ENCODE measurements around the gene NDUFB1.
A peak's percentile ranks its signal among the peaks of the same experiment; 100 is the strongest.

NDUFB1 gene

DNA sequence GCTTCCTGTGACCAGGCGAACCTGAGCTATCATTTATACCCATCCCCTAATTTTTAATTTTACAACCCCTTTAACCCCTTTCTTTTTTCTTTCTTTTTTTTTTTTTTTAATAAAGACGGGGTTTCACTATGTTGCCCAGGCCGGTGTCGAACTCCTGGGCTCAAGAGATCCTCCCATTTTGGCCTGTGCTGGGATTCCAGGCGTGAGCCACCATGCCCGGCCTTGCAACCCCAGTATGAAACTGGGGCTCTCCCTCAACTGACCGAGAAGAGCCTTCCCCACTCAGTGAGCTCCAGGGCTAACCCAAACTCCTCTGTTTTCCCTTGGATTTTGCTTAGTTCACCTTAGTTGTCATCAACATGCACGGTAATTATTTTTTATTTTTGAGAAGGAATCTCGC lies 1.3 kb upstream of the NDUFB1 start:
- Mint-ChIP-seq H3K4me1 (peaks cover 25% of the 10 kb centered on the region), H3K4me3 (peak overlapping the region; percentile 96 to 100 (median 100)), H3K27me3 (ENCODE audit: low read depth) (no peaks in the 10 kb centered on the region), H3K9me3 (no peaks in the 10 kb centered on the region), H3K36me3 (ENCODE audit: low read depth) (peaks cover 33% of the 10 kb centered on the region), H3K27ac (peak overlapping the region; percentile 99 to 100 (median 100))
- TF ChIP-seq, protein P1, sequence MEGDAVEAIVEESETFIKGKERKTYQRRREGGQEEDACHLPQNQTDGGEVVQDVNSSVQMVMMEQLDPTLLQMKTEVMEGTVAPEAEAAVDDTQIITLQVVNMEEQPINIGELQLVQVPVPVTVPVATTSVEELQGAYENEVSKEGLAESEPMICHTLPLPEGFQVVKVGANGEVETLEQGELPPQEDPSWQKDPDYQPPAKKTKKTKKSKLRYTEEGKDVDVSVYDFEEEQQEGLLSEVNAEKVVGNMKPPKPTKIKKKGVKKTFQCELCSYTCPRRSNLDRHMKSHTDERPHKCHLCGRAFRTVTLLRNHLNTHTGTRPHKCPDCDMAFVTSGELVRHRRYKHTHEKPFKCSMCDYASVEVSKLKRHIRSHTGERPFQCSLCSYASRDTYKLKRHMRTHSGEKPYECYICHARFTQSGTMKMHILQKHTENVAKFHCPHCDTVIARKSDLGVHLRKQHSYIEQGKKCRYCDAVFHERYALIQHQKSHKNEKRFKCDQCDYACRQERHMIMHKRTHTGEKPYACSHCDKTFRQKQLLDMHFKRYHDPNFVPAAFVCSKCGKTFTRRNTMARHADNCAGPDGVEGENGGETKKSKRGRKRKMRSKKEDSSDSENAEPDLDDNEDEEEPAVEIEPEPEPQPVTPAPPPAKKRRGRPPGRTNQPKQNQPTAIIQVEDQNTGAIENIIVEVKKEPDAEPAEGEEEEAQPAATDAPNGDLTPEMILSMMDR (IDR thresholded peaks at IDR 0.05; ENCODE audit: unreplicated experiment in 3 of 3): no peak

DNA sequence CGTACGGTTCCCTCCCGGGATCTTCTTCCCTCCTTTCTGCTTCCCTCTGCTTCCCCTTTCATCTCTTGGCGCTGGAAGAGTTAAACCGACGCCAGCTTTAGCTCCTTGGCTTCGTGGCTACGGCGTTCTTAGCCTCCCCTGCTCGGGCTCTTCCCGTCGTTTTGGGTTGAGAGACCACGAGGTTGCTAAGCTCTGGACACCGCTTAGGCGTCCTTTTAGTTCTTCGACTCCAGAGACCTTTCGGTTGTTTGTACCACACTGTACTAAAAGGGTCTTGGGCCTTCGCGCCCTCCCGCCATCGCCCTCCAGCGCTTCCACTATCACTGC lies 808 bp upstream of the NDUFB1 start:
- peaks cover 25% of the 10 kb centered on the region for H3K4me1 Mint-ChIP-seq
- TF ChIP-seq, protein P1 (IDR thresholded peaks at IDR 0.05; ENCODE audit: unreplicated experiment in 3 of 3): no peak
- H3K4me3 Mint-ChIP-seq: peak overlapping the region; percentile 96 to 100 (median 100)
- H3K27ac Mint-ChIP-seq: peak overlapping the region; percentile 99 to 100 (median 100)
- no peaks in the 10 kb centered on the region for H3K9me3 Mint-ChIP-seq
- peaks cover 29% of the 10 kb centered on the region for H3K36me3 Mint-ChIP-seq (ENCODE audit: low read depth)
- H3K27me3 Mint-ChIP-seq (ENCODE audit: low read depth): no peaks in the 10 kb centered on the region

DNA sequence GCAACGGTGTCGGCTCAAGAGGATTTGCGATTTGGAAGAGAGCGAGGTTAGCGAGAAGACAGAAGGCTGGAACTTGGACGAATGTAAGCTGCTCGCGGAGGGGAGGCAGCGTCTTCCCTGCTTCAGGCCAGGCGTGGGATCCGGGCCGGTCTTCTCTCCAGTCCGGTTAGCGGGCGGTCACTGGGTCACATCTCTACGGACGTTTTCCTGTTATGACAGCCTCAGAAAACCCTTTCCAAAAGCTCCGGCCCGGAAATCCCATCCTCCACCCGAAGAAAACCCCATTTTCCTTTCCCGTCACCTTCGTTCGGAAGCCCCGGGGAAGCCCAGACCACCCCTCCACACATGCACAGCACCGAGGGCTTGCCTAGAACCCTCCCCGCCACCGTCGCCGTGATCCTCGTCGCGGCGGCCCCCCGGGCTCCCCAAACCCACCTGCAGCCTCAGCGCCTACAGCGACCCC lies 268 bp downstream of the NDUFB1 start:
- H3K36me3 Mint-ChIP-seq (ENCODE audit: low read depth): peaks cover 29% of the 10 kb centered on the region
- H3K27ac Mint-ChIP-seq: peak overlapping the region; percentile 99 to 100 (median 100)
- TF ChIP-seq, protein P1 (IDR thresholded peaks at IDR 0.05; ENCODE audit: unreplicated experiment in 3 of 3): no peak
- H3K9me3 Mint-ChIP-seq: no peaks in the 10 kb centered on the region
- peaks cover 25% of the 10 kb centered on the region for H3K4me1 Mint-ChIP-seq
- H3K27me3 Mint-ChIP-seq (ENCODE audit: low read depth): no peaks in the 10 kb centered on the region
- H3K4me3 Mint-ChIP-seq: peak overlapping the region; percentile 96 to 100 (median 100)

DNA sequence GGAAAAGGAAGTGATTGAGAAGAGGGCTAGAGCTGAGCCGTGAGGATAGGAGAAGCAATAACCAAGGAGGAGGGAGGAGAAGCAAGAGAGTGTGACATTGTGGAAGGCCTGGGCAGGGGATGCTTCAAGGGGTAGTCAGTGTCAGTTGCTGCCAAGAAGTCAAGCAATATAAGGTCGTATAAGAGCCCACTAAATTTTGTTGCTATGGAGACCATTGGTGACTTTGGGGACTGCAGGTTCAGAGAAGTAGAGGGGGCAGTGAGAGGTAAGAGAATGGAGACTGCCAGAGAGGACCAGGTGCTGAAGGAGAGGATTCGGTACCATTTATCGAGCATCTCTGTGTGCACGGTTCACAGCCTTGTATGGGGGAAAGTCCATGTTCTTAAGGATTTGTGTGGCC lies 12.0 kb downstream of the NDUFB1 start:
- no peaks in the 10 kb centered on the region for H3K27me3 Mint-ChIP-seq (ENCODE audit: low read depth)
- no peaks in the 10 kb centered on the region for H3K36me3 Mint-ChIP-seq (ENCODE audit: low read depth)
- no peak overlapping the region for H3K4me3 Mint-ChIP-seq
- TF ChIP-seq, protein P1 (IDR thresholded peaks at IDR 0.05; ENCODE audit: unreplicated experiment in 3 of 3): no peak
- no peak overlapping the region for H3K27ac Mint-ChIP-seq
- no peaks in the 10 kb centered on the region for H3K9me3 Mint-ChIP-seq
- H3K4me1 Mint-ChIP-seq: peaks cover 14% of the 10 kb centered on the region

DNA sequence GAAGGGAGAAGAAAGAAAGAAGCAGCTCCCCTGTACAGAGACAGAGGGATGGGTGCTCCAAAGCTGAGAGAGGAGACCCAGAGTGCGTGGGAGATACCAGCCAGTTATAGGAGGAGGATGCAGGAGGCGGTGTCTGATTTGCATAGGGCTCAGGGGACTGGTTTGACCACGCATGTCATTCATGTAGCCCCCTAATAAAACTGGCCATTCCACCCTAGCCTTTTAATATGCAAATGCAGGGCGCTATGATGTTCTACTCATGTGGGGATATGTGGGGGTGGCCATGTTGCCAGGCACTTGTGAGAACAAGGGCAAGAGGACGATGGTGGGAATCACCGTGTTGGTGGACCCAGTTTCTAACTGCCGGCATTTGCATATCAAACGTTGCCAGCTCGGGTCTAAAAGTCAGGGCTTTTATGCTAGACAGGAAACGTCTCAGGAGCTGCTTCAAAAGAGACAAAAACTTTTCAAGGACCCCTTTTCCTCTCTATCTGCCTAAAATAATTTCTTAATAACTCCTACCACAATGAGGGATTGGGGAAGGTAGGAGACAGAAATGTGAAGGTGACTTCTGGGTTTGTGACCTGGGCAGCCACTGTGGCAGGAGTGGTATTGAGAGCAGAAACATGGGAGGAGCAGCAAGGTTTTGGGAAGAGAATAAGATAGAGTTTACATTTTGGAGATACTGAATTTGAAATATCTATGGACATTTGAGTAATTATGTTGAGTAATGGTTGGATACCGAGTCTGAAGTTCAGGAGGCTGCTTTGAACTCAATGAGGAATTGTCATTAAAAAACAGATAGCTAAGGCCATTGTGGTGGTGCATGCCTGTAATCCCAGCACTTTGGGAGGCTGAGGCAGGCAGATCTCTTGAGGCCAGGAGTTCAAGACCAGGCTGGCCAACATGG lies 12.9 kb downstream of the NDUFB1 start:
- Mint-ChIP-seq H3K4me3 (peak overlapping the region; percentile 23 to 42 (median 29)), H3K4me1 (peaks cover 16% of the 10 kb centered on the region), H3K27ac (peak overlapping the region; percentile 12 to 47 (median 28)), H3K36me3 (ENCODE audit: low read depth) (no peaks in the 10 kb centered on the region), H3K9me3 (no peaks in the 10 kb centered on the region), H3K27me3 (ENCODE audit: low read depth) (no peaks in the 10 kb centered on the region)
- TF ChIP-seq, protein P1 (IDR thresholded peaks at IDR 0.05; ENCODE audit: unreplicated experiment in 3 of 3): no peak
